SK-N-MC (cell line): Measurements from ENCODE around the gene CTNNA2.
"Not testable (repeated sequence)": the region's sequence is repeated elsewhere in the genome, so short reads cannot be mapped to it uniquely, and the experiment has no call there.

Experiments
- DNase-seq: peaks from one replicate; pipeline ENCODE4 v3.0.0-alpha.2; 2011; ENCODE audit warnings: low read depth, low spot score
- H3K27ac ChIP-seq: fragments of 200-600 bp; sonication (generic); 2 replicates; pipeline ENCODE4 v1.5.1; 2016; ENCODE audit warnings: mixed run types
- H3K36me3 ChIP-seq: fragments of 200-600 bp; sonication (generic); 2 replicates; pipeline ENCODE4 v1.6.1; 2017; ENCODE audit warnings: antibody characterized with exemption, low read length, mixed read lengths; ENCODE audit not compliant: insufficient read depth
- H3K4me3 ChIP-seq: fragments of 200-600 bp; sonication (generic); 2 replicates; pipeline ENCODE4 v1.5.1; 2016
- H3K9ac ChIP-seq: fragments of 200-600 bp; sonication (generic); 2 replicates; pipeline ENCODE4 v1.8.0; 2017; ENCODE audit warnings: mixed run types, mixed read lengths; ENCODE audit not compliant: insufficient read length
- H3K9me3 ChIP-seq: fragments of 200-600 bp; sonication (generic); 2 replicates; pipeline ENCODE4 v1.6.1; 2017; ENCODE audit warnings: low read depth, mild to moderate bottlenecking, antibody characterized with exemption, low read length, moderate library complexity, mixed read lengths
- EZH2 ChIP-seq: fragments of 200-600 bp; sonication (generic); IDR thresholded peaks from one replicate; pipeline ENCODE4 v1.6.1; 2017; ENCODE audit warnings: antibody characterized with exemption
- FOXP2 ChIP-seq: optimal IDR thresholded peaks from 2 replicates; pipeline ENCODE3; 2011; ENCODE audit warnings: mild to moderate bottlenecking, moderate library complexity; ENCODE audit not compliant: insufficient read depth; ENCODE audit errors: extremely low read length, control extremely low read depth
- POLR2AphosphoS5 ChIP-seq: IDR thresholded peaks from 2 replicates; pipeline ENCODE4 v1.6.1; 2012; ENCODE audit warnings: mild to moderate bottlenecking, low read depth, low read length, borderline replicate concordance

Gene CTNNA2

DNA sequence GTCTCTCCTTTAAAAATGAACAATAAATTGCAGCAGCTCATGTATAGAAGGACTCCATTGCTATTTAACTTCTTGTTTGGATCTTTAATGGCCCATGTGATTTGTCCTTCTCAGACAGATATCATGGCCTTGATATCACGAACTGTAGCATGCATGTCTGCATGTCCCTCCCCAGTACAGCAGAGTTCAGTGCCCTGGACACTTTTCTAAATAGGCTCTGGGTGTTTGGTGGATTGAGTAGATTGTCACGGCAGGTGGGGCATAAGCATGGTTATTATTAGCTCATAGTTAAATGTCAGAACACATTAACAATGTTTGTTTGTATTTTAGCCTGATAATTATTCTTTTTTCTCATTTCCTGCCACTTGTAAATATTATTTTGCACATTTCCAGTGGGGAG lies 673.4 kb downstream of the CTNNA2 start:
- TF ChIP-seq EZH2 (no peak), FOXP2 (no peak), POLR2AphosphoS5 (no peak)

DNA sequence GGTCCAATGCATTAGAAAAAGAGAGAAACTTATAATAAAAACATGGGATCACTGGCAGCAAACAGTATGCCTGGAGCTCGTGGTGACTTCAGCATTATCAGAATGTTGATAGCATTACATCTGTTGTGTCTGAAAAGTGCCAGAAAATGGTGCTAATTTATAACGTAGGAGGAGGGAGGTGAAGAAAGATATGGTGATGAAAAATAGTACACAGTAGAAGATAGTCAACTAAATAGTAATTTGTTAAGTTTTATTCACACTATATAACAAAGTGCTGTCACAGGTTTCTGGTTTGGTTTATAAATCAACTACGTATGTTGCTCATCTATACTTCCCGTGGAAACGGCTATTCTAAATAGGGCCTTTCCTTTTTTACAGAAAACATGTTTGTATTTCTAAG lies 674.3 kb downstream of the CTNNA2 start:
- no peaks in the 10 kb centered on the region for H3K36me3 ChIP-seq
- no peak overlapping the region for H3K9ac ChIP-seq
- no peak for DNase-seq
- no peak for TF ChIP-seq POLR2AphosphoS5
- no peak for TF ChIP-seq FOXP2
- no peak for TF ChIP-seq EZH2
- no peak overlapping the region for H3K27ac ChIP-seq
- no peaks in the 10 kb centered on the region for H3K9me3 ChIP-seq
- no peak overlapping the region for H3K4me3 ChIP-seq

More for the DNA sequence above, 673.4 kb downstream of the CTNNA2 start:
- no peak for DNase-seq
- no peak overlapping the region for H3K27ac ChIP-seq
- no peaks in the 10 kb centered on the region for H3K36me3 ChIP-seq
- no peaks in the 10 kb centered on the region for H3K9me3 ChIP-seq
- H3K4me3 ChIP-seq = no peak overlapping the region
- H3K9ac ChIP-seq = no peak overlapping the region

DNA sequence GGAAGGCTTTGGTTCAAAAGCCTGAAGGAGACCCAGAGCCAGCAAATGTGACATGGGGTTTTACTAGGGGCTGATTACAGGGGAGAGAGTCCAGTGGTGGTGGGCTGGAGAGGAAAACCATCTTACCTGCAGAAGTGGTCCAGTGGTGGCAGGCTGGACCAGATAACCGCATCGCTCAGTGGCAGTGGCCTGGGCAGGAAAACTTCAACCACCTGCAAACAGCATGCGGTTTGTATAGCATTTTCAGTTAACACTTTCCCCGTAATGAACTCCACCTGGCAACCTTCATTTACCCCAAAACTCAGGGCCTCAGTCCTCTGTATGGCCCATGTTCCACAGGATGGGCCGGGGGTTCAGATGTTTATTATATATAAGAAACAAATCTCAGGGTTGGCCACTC lies 677.3 kb downstream of the CTNNA2 start:
- Histone ChIP-seq H3K27ac (no peak overlapping the region), H3K4me3 (no peak overlapping the region), H3K9ac (no peak overlapping the region), H3K9me3 (no peaks in the 10 kb centered on the region), H3K36me3 (no peaks in the 10 kb centered on the region)
- no peak for DNase-seq
- no peak for TF ChIP-seq FOXP2
- no peak for TF ChIP-seq EZH2
- TF ChIP-seq POLR2AphosphoS5 = no peak

DNA sequence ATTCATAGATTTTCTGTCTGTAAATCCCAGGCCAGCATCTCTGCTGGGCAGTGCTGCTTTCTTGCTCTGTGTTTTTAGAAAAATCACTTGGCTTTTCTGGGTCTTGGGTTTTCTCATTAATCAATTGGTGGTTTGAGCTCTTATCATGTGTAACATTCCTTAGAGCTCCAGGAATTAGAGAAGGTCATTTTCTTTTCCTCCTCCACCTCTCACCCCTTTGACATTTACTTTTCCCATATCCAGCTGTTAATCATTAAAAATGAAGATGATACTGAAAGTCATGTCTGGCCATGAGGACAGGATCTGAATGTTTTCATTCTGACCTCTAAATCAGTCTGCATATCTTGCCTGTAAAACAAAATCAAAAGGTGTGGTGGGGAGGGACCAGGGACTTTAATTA lies 680.7 kb downstream of the CTNNA2 start:
- Histone ChIP-seq H3K9me3 (no peaks in the 10 kb centered on the region), H3K36me3 (no peaks in the 10 kb centered on the region), H3K9ac (no peak overlapping the region), H3K27ac (no peak overlapping the region), H3K4me3 (no peak overlapping the region)
- DNase-seq = no peak
- TF ChIP-seq EZH2 (no peak), FOXP2 (no peak), POLR2AphosphoS5 (no peak)

DNA sequence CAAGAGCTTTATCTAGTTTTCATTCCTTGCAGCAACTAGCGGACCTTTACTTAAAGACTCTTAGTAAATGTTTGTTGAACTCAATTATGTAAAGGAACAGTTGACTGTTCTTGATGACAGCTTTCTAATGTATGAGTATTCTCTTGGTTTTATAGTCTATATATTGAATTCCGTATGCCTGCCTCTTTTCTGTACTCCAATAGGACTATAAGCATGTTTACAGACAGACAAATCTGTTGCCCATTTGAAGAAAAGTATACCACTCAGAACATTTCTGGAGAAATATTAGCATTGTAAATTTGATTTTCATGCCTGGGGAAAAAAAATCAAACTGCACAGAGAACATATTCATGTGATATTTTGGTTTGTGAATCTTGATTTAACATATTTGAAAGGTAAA lies 682.2 kb downstream of the CTNNA2 start:
- H3K36me3 ChIP-seq = no peaks in the 10 kb centered on the region
- TF ChIP-seq EZH2 (no peak), POLR2AphosphoS5 (no peak), FOXP2 (no peak)
- no peak overlapping the region for H3K27ac ChIP-seq
- no peaks in the 10 kb centered on the region for H3K9me3 ChIP-seq
- no peak overlapping the region for H3K9ac ChIP-seq
- no peak for DNase-seq
- H3K4me3 ChIP-seq = no peak overlapping the region

DNA sequence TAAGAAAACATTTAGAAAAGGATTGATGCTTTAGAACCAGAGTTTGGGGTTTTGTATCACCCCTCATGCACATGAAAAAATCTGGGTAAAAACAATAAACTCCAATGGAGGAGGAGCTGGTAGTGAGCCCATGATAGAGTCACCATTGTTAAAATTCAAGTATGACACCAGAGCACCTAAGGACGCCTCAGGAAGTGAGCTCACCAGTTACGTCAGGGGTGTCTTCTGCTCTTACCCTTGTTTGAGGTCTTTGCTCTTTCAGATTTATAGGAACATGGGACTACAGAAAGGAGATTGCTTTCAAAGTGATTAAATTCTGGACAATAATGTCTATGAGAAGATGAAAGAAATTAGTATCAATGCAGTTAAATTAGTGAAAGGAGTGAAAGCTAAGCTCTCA lies 685.2 kb downstream of the CTNNA2 start:
- Histone ChIP-seq H3K27ac (no peak overlapping the region), H3K9me3 (no peaks in the 10 kb centered on the region), H3K9ac (no peak overlapping the region), H3K4me3 (no peak overlapping the region), H3K36me3 (no peaks in the 10 kb centered on the region)
- TF ChIP-seq EZH2 (no peak), FOXP2 (no peak), POLR2AphosphoS5 (no peak)
- no peak for DNase-seq

DNA sequence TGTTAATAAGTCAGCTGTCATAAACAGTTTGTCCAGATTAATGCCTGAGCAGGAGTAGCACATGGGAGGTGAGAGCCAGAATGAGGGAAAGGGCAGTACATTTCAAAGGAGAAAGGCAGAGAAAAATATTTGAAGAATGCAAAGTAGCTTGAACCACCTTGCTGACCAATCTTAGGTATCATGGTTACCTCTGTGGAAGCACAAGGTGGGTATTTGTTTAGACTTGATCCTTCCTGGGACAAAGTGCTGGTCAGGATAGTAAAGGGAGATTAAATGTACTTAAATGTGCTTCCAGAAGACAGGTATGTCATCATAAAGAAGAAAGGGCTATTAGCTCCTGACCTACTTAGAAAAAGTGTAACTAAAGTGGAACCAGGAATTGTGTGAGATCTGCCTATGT lies 686.7 kb downstream of the CTNNA2 start:
- TF ChIP-seq FOXP2 = no peak
- TF ChIP-seq POLR2AphosphoS5 = no peak
- TF ChIP-seq EZH2 = no peak
- DNase-seq = no peak
- Histone ChIP-seq H3K4me3 (no peak overlapping the region), H3K9me3 (no peaks in the 10 kb centered on the region), H3K27ac (no peak overlapping the region), H3K36me3 (no peaks in the 10 kb centered on the region), H3K9ac (no peak overlapping the region)

DNA sequence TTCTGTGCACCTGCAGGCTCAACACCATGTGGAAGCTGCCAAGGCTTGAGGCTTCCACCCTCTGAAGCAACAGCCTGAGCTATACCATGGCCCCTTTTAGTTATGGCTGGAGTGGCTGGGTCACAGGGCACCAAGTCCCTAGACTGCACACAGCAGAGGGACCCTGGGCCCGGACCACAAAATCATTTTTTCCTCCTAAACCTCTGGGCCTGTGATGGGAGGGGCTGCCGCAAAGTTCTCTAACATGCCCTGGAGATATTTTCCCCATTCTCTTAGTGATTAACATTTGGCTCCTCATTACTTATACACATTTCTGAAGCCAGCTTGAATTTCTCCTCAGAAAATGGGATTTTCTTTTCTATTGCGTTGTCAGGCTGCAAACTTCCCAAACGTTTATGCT lies 691.1 kb downstream of the CTNNA2 start:
- not testable (repeated sequence) for H3K36me3 ChIP-seq, H3K9ac ChIP-seq, H3K4me3 ChIP-seq, DNase-seq, H3K27ac ChIP-seq, H3K9me3 ChIP-seq

DNA sequence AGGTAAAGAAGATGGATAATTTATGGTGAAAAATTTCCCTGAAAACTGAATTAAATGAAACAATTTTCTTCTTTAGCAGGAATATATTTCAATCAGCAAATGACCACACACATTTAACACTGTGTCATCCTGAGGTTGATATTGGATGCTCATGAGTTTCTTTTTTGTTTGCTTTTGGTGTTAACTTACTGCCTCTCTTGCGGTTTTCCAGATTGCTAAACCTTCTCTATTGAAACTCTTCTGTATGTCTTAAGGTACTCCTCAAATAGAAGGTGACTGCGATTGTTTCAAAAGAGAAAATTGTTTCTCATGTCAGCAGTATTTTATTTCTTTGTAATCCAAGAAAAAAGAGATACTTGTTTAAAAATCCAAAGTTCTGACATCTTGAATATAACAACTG lies 692.6 kb downstream of the CTNNA2 start:
- Histone ChIP-seq H3K27ac (no peak overlapping the region), H3K4me3 (no peak overlapping the region), H3K36me3 (no peaks in the 10 kb centered on the region), H3K9me3 (no peaks in the 10 kb centered on the region), H3K9ac (no peak overlapping the region)
- TF ChIP-seq FOXP2 (no peak), POLR2AphosphoS5 (no peak), EZH2 (no peak)
- no peak for DNase-seq
